H1 (cell line): ENCODE results near the gene ZNF777. TPM values are rescaled to one million over a fixed set of nuclear protein-coding genes. Genes with fewer than 3 reads are reported as not detected.

ENCODE experiments used
- CTCF ChIA-PET: fragments of 300-600 bp; sonication (Branson Sonifier 250); formaldehyde crosslinking; loops from one replicate; lab custom pipeline; 2021; ENCODE audit not compliant: partially characterized antibody; lab: Charles Lee
- POLR2A ChIA-PET: fragments of 300-600 bp; sonication (Branson Sonifier 250); formaldehyde crosslinking; loops from one replicate; lab custom pipeline; 2021; ENCODE audit warnings: inconsistent platforms; ENCODE audit not compliant: partially characterized antibody; lab: Charles Lee
- DNase-seq, 2 experiments: peaks; one replicate each; pipeline versions ENCODE4 v3.0.0 to v3.0.0-alpha.2; 2010 to 2022; ENCODE audit warnings: low spot score in 2 of 2, low read depth in 1 of 2, mixed read lengths in 1 of 2
- FAIRE-seq: peaks from 2 replicates; lab custom pipeline; 2011; peaks lifted over from hg19 to GRCh38; lab: Jason Lieb, UNC
- H2AFZ ChIP-seq: 2 replicates; pipeline ENCODE4 v1.8.1; 2012; ENCODE audit warnings: low read length, inconsistent platforms
- H2AK5ac ChIP-seq: 2 replicates; pipeline ENCODE4 v1.6.1; 2013; ENCODE audit warnings: low read depth, low read length
- H2BK120ac ChIP-seq: replicated peaks from 2 replicates; pipeline ENCODE3; 2013; ENCODE audit warnings: low read depth, low read length, inconsistent platforms
- H2BK12ac ChIP-seq: 2 replicates; pipeline ENCODE4 v1.6.1; 2013; ENCODE audit warnings: low read depth, low read length
- H2BK15ac ChIP-seq: 2 replicates; pipeline ENCODE4 v1.6.1; 2013; ENCODE audit warnings: low read length
- H2BK20ac ChIP-seq: 2 replicates; pipeline ENCODE4 v1.6.1; 2013; ENCODE audit warnings: low read length
- H2BK5ac ChIP-seq: 2 replicates; pipeline ENCODE4 v1.6.1; 2013; ENCODE audit warnings: low read depth, low read length
- H3K14ac ChIP-seq: 2 replicates; pipeline ENCODE4 v1.6.1; 2013; ENCODE audit warnings: inconsistent platforms; ENCODE audit not compliant: insufficient read length
- H3K18ac ChIP-seq: 2 replicates; pipeline ENCODE4 v1.6.1; 2013; ENCODE audit warnings: low read length; ENCODE audit errors: extremely low read depth
- H3K23ac ChIP-seq: 2 replicates; pipeline ENCODE4 v1.6.1; 2013; ENCODE audit warnings: inconsistent platforms; ENCODE audit not compliant: insufficient read length
- H3K23me2 ChIP-seq: 2 replicates; pipeline ENCODE4 v1.6.1; 2013; ENCODE audit warnings: low read depth, low read length
- H3K27ac ChIP-seq: 2 replicates; pipeline ENCODE4 v1.6.1; 2011; ENCODE audit warnings: low read depth, low read length, inconsistent platforms
- H3K27me3 ChIP-seq, 4 experiments: replicated peaks in 1 of 4; 1 replicate in 1 of 4; 2 replicates in 3 of 4; pipeline versions ENCODE4 v1.6.1 to v1.8.1; 2011 to 2013; ENCODE audit warnings: low read length in 3 of 4, mild to moderate bottlenecking in 3 of 4, inconsistent platforms in 2 of 4, mixed read lengths in 2 of 4, moderate library complexity in 1 of 4; ENCODE audit not compliant: control insufficient read depth in 3 of 4, insufficient read depth in 3 of 4; ENCODE audit errors: extremely low read depth in 1 of 4
- H3K36me3 ChIP-seq, 4 experiments: 2 replicates each; pipeline versions ENCODE4 v1.6.1 to v1.8.1; 2011 to 2013; ENCODE audit warnings: mild to moderate bottlenecking in 4 of 4, low read length in 3 of 4, moderate library complexity in 2 of 4, control low read depth in 1 of 4, inconsistent platforms in 1 of 4; ENCODE audit not compliant: insufficient read depth in 4 of 4, control insufficient read depth in 2 of 4
- H3K4ac ChIP-seq: replicated peaks from 2 replicates; pipeline ENCODE3; 2013; ENCODE audit warnings: low read length, low read depth, mixed read lengths, inconsistent platforms; ENCODE audit not compliant: insufficient read length
- H3K4me1 ChIP-seq, 4 experiments: replicated peaks in 1 of 4; 1 replicate in 1 of 4; 2 replicates in 3 of 4; pipeline versions ENCODE4 v1.6.1 to v1.8.1; 2011 to 2013; ENCODE audit warnings: low read length in 3 of 4, inconsistent platforms in 2 of 4, mixed read lengths in 1 of 4; ENCODE audit not compliant: insufficient read depth in 4 of 4, control insufficient read depth in 3 of 4
- H3K4me2 ChIP-seq, 2 experiments: 2 replicates each; pipeline versions ENCODE4 v1.6.1 to v1.8.1; 2011 to 2013; ENCODE audit warnings: low read depth in 2 of 2, low read length in 2 of 2, control low read depth in 1 of 2, inconsistent platforms in 1 of 2, mild to moderate bottlenecking in 1 of 2; ENCODE audit not compliant: insufficient read depth in 1 of 2
- H3K4me3 ChIP-seq, 4 experiments: fragments of 200-600, 300-600 bp in 1 of 4; sonication (generic), shearing (Covaris generic), sonication (Bioruptor Twin) in 1 of 4; 2 replicates each; pipeline versions ENCODE4 v1.5.1 to v1.8.1; 2011 to 2016; ENCODE audit warnings: low read length in 4 of 4, low read depth in 3 of 4, control low read depth in 2 of 4, inconsistent platforms in 2 of 4, mild to moderate bottlenecking in 2 of 4, mixed read lengths in 1 of 4, moderate library complexity in 1 of 4; ENCODE audit not compliant: insufficient read depth in 2 of 4; ENCODE audit errors: extremely low read depth in 1 of 4
- H3K56ac ChIP-seq: replicated peaks from 2 replicates; pipeline ENCODE3; 2013; ENCODE audit warnings: low read depth, mild to moderate bottlenecking, mixed read lengths, low read length, inconsistent platforms; ENCODE audit not compliant: insufficient read length
- H3K79me1 ChIP-seq: 2 replicates; pipeline ENCODE4 v1.6.1; 2013; ENCODE audit warnings: low read depth, low read length, control low read depth
- H3K79me2 ChIP-seq, 2 experiments: 2 replicates each; pipeline versions ENCODE4 v1.6.1 to v1.8.1; 2012 to 2013; ENCODE audit warnings: low read length in 2 of 2, mild to moderate bottlenecking in 2 of 2, inconsistent platforms in 1 of 2; ENCODE audit not compliant: insufficient read depth in 2 of 2, control insufficient read depth in 1 of 2
- H3K9ac ChIP-seq, 4 experiments: replicated peaks in 1 of 4; 1 replicate in 1 of 4; 2 replicates in 3 of 4; pipeline versions ENCODE4 v1.6.1 to v1.8.1; 2011 to 2013; ENCODE audit warnings: low read depth in 3 of 4, low read length in 3 of 4, control low read depth in 2 of 4, mild to moderate bottlenecking in 2 of 4, moderate library complexity in 2 of 4, inconsistent platforms in 1 of 4; ENCODE audit errors: extremely low read depth in 1 of 4
- H3K9me3 ChIP-seq, 2 experiments: 2 replicates each; pipeline versions ENCODE4 v1.6.1 to v1.8.1; 2012 to 2013; ENCODE audit warnings: mild to moderate bottlenecking in 2 of 2, moderate library complexity in 2 of 2, control low read depth in 1 of 2, inconsistent platforms in 1 of 2, low read depth in 1 of 2, low read length in 1 of 2, mixed read lengths in 1 of 2; ENCODE audit not compliant: insufficient read depth in 2 of 2
- H4K20me1 ChIP-seq, 2 experiments: replicated peaks in 1 of 2; 2 replicates each; pipeline versions ENCODE3 to v1.8.1; 2011 to 2013; ENCODE audit warnings: inconsistent platforms in 2 of 2, low read length in 2 of 2, mild to moderate bottlenecking in 1 of 2; ENCODE audit not compliant: insufficient read depth in 2 of 2, control insufficient read depth in 1 of 2
- H4K5ac ChIP-seq: 2 replicates; pipeline ENCODE4 v1.6.1; 2013; ENCODE audit warnings: low read length, low read depth, mixed read lengths, inconsistent platforms; ENCODE audit not compliant: insufficient read length
- H4K8ac ChIP-seq: 2 replicates; pipeline ENCODE4 v1.8.0; 2013; ENCODE audit warnings: mild to moderate bottlenecking, moderate library complexity, low read length, inconsistent platforms; ENCODE audit not compliant: insufficient read depth; ENCODE audit errors: extremely low read depth
- H4K91ac ChIP-seq: replicated peaks from 2 replicates; pipeline ENCODE3; 2013; ENCODE audit warnings: low read length, mixed read lengths, inconsistent platforms; ENCODE audit not compliant: insufficient read length
- BCL11A ChIP-seq, 2 experiments: IDR thresholded peaks; one replicate each; pipeline ENCODE4 v1.6.1; 2011; ENCODE audit warnings: low read depth in 2 of 2, low read length in 2 of 2, mild to moderate bottlenecking in 2 of 2
- BRCA1 ChIP-seq: IDR thresholded peaks from 2 replicates; pipeline ENCODE4 v1.6.1; 2012; ENCODE audit warnings: low read depth, low read length, improper control_type of control experiment
- EP300 ChIP-seq, 2 experiments: IDR thresholded peaks; 1 replicate in 1 of 2; 2 replicates in 1 of 2; pipeline ENCODE4 v1.6.1; 2011 to 2012; ENCODE audit warnings: low read depth in 2 of 2, low read length in 2 of 2, mild to moderate bottlenecking in 2 of 2, borderline replicate concordance in 1 of 2, inconsistent platforms in 1 of 2, moderate library complexity in 1 of 2
- HDAC2 ChIP-seq, 2 experiments: fragments of 300-600 bp in 1 of 2; sonication (generic) in 1 of 2; IDR thresholded peaks; 2 replicates each; pipeline ENCODE4 v1.6.1; 2011 to 2012; ENCODE audit warnings: low read depth in 2 of 2, low read length in 2 of 2, mild to moderate bottlenecking in 2 of 2, moderate library complexity in 2 of 2, borderline replicate concordance in 1 of 2, inconsistent platforms in 1 of 2
- KDM1A ChIP-seq: fragments of 200-600, 300-600 bp; sonication (generic); IDR thresholded peaks from 2 replicates; pipeline ENCODE4 v1.7.1; 2016; ENCODE audit warnings: mild to moderate bottlenecking, low read length, borderline replicate concordance
- POU5F1 ChIP-seq: IDR thresholded peaks from 2 replicates; pipeline ENCODE4 v1.6.1; 2011; ENCODE audit warnings: low read depth, mild to moderate bottlenecking, low read length, moderate library complexity
- SAP30 ChIP-seq: fragments of 300-600 bp; sonication (generic); IDR thresholded peaks from 2 replicates; pipeline ENCODE4 v1.7.1; 2012; ENCODE audit warnings: low read length, moderate library complexity, mild to moderate bottlenecking, inconsistent platforms; ENCODE audit not compliant: insufficient read depth, insufficient replicate concordance
- SP1 ChIP-seq: IDR thresholded peaks from 2 replicates; pipeline ENCODE4 v1.6.1; 2011; ENCODE audit warnings: low read depth, low read length
- TBP ChIP-seq: IDR thresholded peaks from 2 replicates; pipeline ENCODE4 v1.6.1; 2011; ENCODE audit warnings: low read depth, low read length, improper control_type of control experiment
- WGBS, 2 experiments: shearing (Covaris generic) in 1 of 2; methylation state at CpG; one replicate each; pipeline versions ENCODE4 v1.1.6 to v1.1.7; 2013 to 2015; ENCODE audit warnings: low lambda C conversion rate in 2 of 2, mixed read lengths in 2 of 2, inconsistent platforms in 1 of 2, low coverage in 1 of 2, missing lambda C conversion rate in 1 of 2; ENCODE audit not compliant: insufficient replicate concordance in 2 of 2, insufficient coverage in 1 of 2, insufficient read length in 1 of 2; ENCODE audit errors: extremely low coverage in 1 of 2, missing lambda C conversion rate in 1 of 2; 5-methylcytosine and 5-hydroxymethylcytosine counted together
- polyA plus RNA-seq, 7 experiments: library from polyadenylated mRNA; depleted of rRNA in 3 of 7; stranded (reverse) in 5 of 7; unstranded in 2 of 7; fragments of >200 nt in 5 of 7; fragments of 200-250 nt in 2 of 7; gene quantifications; 1 replicate in 5 of 7; 2 replicates in 1 of 7; 4 replicates in 1 of 7; pipeline versions ENCODE4 v1.2.1 to v1.2.3, GENCODE V29; 2011 to 2013; ENCODE audit warnings: missing spikeins in 2 of 7, mixed read lengths in 2 of 7
- total RNA-seq: library from RNA; stranded (reverse); fragmentation: NEBNext Ultra II Directional; extraction: Animal tissue kit (Norgen Biotek cat#: 25700); gene quantifications from 2 replicates; pipeline ENCODE4 v1.2.1, GENCODE V29; 2021
- TF ChIP-seq, protein P1 (sequence below): IDR thresholded peaks from 2 replicates; pipeline ENCODE4 v1.6.1; 2012; ENCODE audit warnings: inconsistent platforms

The ZNF777 gene
- total and polyA plus RNA-seq, 2 of the 8 experiments (the other 6 are each of a cell fraction or from before 2014, with no cell fraction given): 8.0 to 10.1 TPM

DNA sequence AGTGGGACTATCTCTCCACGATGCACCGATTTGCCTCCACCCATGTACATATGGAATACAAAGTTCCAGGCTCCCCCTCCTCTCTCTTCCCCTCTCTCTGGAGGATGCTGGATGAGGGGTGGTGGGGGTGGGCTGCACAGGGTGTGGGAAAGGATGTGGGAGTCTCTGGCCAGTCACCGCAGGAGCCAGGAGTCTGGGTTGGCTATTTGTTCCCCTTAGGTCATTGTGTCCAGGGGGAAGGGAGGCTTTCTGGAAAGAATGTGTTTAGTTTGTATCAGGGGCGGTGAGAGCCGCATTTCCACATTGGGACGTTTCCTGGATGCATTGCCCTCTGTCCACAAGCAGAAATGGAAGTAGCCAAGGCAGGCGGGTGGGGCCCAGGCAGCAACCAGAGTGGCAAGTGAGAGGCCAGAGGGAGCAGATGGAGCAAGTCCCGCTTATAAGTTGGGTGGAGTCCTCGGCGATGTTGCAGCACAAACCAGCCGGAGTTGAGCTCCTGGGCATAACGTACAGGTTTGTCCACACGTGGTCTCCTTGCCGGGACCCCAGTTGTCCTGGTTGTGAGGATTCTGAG, 63.3 kb downstream of the ZNF777 start:
- Histone ChIP-seq H3K4me2 (no peak overlapping the region), H3K79me2 (no peaks in the 10 kb centered on the region), H3K4ac (no peak overlapping the region), H4K8ac (no peak overlapping the region), H3K4me3 (no peak overlapping the region), H2AFZ (peak overlapping the region; percentile 27; the same call in 1 of the 2 replicates), H3K9ac (no peak overlapping the region), H4K20me1 (no peaks in the 10 kb centered on the region), H3K18ac (no peak overlapping the region), H3K9me3 (peaks cover 0 to 6% of the 10 kb centered on the region in 2 experiments; a peak in 1 of 4 replicates), H2BK20ac (no peak overlapping the region), H3K27me3 (no peaks in the 10 kb centered on the region), H2BK5ac (no peak overlapping the region), H2BK120ac (no peak overlapping the region), H3K4me1 (peaks cover 0 to under 1% (median 0%) of the 10 kb centered on the region in 4 experiments; a peak in 1 of 7 replicates), H3K14ac (no peak overlapping the region), H3K23ac (no peak overlapping the region), H3K79me1 (no peaks in the 10 kb centered on the region), H2AK5ac (no peak overlapping the region), H3K23me2 (no peaks in the 10 kb centered on the region), H3K36me3 (no peaks in the 10 kb centered on the region), H2BK12ac (no peak overlapping the region), H4K5ac (no peak overlapping the region), H3K27ac (no peak overlapping the region), H3K56ac (no peak overlapping the region), H4K91ac (no peak overlapping the region), H2BK15ac (no peak overlapping the region)
- WGBS, 2 experiments: 89% methylated on average over 14 of the region's 14 CpGs; no CpG with 5 or more reads in 1 of the 2 experiments
- no peak for FAIRE-seq
- no peak for DNase-seq
- ChIA-PET POLR2A (interaction anchor here (0.7 kb wide), 1 partner anchor 248 kb away, joined by 3 read pairs; no protein-coding TSS in a partner anchor), CTCF (interaction anchor here (1.2 to 1.9 kb wide), 4 partner anchors 9 to 104 kb away, joined by 3 to 10 read pairs (median 6); no protein-coding TSS in a partner anchor)
- no peak for TF ChIP-seq SAP30
- TF ChIP-seq HDAC2 (IDR thresholded peaks at IDR 0.05; ENCODE audit: borderline replicate concordance in 1 of 2, low read depth in 2 of 2, low read length in 2 of 2): no peak
- TF ChIP-seq POU5F1: no peak
- no peak for TF ChIP-seq SP1
- TF ChIP-seq EP300 (IDR thresholded peaks at IDR 0.05; ENCODE audit: borderline replicate concordance in 1 of 2, low read depth in 2 of 2, low read length in 2 of 2): no peak
- no peak for TF ChIP-seq BRCA1
- no peak for TF ChIP-seq TBP
- no peak for TF ChIP-seq BCL11A (IDR thresholded peaks at IDR 0.05; ENCODE audit: low read depth in 2 of 2, low read length in 2 of 2)
- TF ChIP-seq KDM1A: no peak
- TF ChIP-seq, protein P1, sequence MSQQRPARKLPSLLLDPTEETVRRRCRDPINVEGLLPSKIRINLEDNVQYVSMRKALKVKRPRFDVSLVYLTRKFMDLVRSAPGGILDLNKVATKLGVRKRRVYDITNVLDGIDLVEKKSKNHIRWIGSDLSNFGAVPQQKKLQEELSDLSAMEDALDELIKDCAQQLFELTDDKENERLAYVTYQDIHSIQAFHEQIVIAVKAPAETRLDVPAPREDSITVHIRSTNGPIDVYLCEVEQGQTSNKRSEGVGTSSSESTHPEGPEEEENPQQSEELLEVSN: no peak
